Measurements from ENCODE around the gene PEDS1.

The PEDS1 gene

GRCh38 chr20:50197463-50198179 lies 44.1 kb upstream of the PEDS1 start:
- H3K4me3 ChIP-seq (ENCODE audit: control insufficient read depth, low read depth, low read length): no peak overlapping the region
- no peak for DNase-seq (ENCODE audit: low read depth)
- TF ChIP-seq CTCF (IDR thresholded peaks at IDR 0.05; ENCODE audit: control insufficient read depth, insufficient read depth, low read depth, low read length, missing control alignments): no peak

GRCh38 chr20:50196896-50197295 lies 43.4 kb upstream of the PEDS1 start:
- no peak overlapping the region for H3K4me3 ChIP-seq (ENCODE audit: control insufficient read depth, low read depth, low read length)
- no peak for TF ChIP-seq CTCF (IDR thresholded peaks at IDR 0.05; ENCODE audit: control insufficient read depth, insufficient read depth, low read depth, low read length, missing control alignments)
- DNase-seq (ENCODE audit: low read depth): no peak

- DNase-seq (ENCODE audit: low read depth): no peak
- TF ChIP-seq CTCF (IDR thresholded peaks at IDR 0.05; ENCODE audit: control insufficient read depth, insufficient read depth, low read depth, low read length, missing control alignments): no peak
- H3K4me3 ChIP-seq (ENCODE audit: control insufficient read depth, low read depth, low read length): no peak overlapping the region
Measured at GRCh38 chr20:50196248-50196647, 42.7 kb upstream of the PEDS1 start.

- no peak for DNase-seq (ENCODE audit: low read depth)
- TF ChIP-seq CTCF (IDR thresholded peaks at IDR 0.05; ENCODE audit: control insufficient read depth, insufficient read depth, low read depth, low read length, missing control alignments): no peak
- H3K4me3 ChIP-seq (ENCODE audit: control insufficient read depth, low read depth, low read length): no peak overlapping the region
Measured at GRCh38 chr20:50195524-50196120, 42.1 kb upstream of the PEDS1 start.

- no peak for DNase-seq (ENCODE audit: low read depth)
- H3K4me3 ChIP-seq (ENCODE audit: control insufficient read depth, low read depth, low read length): peak overlapping the region; percentile 92
Measured at GRCh38 chr20:50194831-50195523, 41.5 kb upstream of the PEDS1 start.

GRCh38 chr20:50194422-50194830 lies 40.9 kb upstream of the PEDS1 start:
- no peak for DNase-seq (ENCODE audit: low read depth)
- H3K4me3 ChIP-seq (ENCODE audit: control insufficient read depth, low read depth, low read length): peak overlapping the region; percentile 92
- no peak for TF ChIP-seq CTCF (IDR thresholded peaks at IDR 0.05; ENCODE audit: control insufficient read depth, insufficient read depth, low read depth, low read length, missing control alignments)

More at GRCh38 chr20:50194831-50195523, 41.5 kb upstream of the PEDS1 start:
- no peak for TF ChIP-seq CTCF (IDR thresholded peaks at IDR 0.05; ENCODE audit: control insufficient read depth, insufficient read depth, low read depth, low read length, missing control alignments)

Measured in AG09309 (cell line).